HK-2 (cell line): Measurements from ENCODE around the gene PLXNA1.
A peak's percentile ranks its signal among the peaks of the same experiment; 100 is the strongest.

Experiments
- DNase-seq: peaks from one replicate; pipeline ENCODE4 v3.0.0-alpha.2; 2018; ENCODE audit not compliant: unreplicated experiment

Gene PLXNA1

DNA sequence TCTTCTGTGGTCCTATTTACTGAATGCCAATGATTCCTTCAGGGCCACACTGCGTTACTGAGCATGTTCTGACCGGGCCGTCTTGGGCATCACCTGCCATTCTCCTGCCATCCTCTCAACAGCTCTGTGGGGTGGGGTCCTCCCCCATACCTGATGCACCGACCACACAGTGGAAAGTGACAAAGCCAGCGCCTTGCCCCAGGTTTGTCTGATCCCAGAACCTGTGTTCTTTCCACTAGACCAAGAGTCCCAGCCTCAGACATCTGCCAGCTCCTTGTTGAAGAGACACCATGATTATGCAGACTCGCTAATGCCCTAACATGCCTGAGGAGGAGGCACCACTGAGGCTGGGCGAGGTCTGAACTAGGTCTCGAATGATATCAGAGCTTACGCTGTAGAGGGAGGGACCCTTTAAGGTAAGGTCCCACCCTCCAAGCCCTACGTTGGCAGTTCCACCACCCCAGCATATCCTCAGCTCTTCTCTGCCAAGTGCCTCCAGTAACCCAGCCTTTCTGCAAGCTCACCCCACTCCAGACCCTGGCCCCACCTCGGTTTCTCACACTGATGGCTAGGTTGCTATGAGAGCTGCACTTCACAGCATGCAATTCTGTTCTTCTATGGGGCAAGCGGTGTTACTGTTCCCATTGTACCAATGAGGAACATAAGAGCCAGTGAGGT lies 29.8 kb upstream of the PLXNA1 start:
- DNase-seq, result no peak

DNA sequence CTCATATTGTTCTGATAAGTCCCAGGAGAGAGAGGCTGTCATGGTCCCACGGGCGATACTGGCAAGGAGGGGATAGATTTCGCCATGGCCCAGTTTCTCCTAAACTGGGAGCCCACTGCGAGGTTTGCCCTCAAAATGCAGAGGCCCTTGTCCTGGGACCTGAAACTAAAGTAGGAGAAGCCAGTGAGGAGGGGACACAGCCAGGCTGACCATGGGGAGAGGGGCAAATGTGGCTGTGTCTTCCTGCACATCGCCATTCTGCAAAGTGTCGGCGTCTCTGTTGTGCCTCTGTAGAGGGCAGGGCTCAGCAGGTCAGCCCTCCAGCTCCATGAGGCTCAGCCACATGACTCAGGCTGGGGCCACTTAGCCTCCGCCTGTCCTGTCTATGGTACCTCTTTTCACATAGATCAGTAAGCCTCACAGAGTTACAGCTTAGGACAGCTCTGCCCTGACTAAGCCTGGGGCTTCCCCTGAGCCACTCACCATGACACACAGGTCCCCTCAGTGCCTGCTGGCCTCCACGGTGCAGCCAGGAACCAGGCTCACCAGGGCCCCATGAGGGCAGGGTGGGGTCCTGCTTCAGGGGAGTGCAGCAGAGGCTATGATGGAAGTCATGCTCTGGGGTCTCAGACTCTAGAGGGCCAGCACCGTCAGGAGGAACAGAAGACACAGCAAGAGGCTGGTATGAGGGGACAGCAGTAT lies 28.6 kb upstream of the PLXNA1 start:
- DNase-seq, result peak; percentile 69

DNA sequence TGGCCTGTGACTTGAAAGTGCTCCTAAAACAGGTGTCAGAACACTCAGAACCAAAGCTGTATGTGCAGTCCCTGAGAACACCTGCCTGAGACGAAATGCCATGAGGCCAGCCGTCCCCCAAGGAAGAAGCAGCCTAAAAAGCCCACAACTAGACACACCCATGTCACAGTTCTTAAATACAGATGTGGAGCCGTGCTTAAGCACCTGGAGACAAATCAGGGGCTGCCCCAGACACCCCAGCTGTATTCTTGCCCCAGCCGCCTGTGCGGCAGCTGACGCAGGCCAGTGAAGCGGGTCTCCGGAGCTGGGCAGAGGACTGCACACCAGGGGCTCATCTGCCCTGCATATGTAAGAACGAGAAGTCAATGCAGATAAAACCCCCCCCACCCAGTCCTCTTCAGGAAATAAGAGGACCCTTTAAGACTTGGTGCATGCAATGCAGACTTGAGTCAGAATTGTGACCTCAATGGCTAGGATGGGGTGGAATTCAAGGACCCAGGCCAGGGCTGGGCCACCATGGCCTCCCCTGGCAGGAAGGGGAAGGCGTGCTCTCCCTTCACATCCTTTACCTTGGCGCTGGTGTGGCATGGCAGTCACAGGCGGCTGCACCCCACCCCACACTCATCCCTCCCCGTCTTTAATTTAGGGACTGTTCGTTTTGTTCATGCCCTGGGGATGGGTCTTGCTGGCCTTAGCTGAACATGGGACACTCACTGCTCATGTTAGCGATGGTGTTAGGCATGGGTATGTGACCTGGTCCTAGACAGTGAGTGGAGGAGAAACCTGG lies 27.7 kb upstream of the PLXNA1 start:
- no peak for DNase-seq

DNA sequence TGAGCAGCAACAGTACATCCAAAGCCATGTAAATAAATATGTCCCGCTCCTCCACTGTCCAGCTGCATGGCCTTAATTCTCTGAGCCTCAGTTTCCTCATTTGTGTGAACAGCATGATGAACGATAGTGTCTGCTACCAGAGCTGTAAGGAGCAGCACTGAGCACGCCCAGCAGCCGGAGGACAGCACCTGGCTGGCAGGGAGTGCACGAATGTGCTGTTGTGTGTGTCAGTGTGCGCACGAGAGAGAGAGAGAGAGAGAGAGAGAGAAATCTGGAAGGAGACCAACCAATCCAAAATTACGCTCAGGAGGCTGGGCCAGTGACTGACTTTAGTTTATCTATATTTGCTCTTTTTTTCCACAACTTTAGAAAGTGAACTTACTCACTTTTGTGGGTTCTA lies 26.6 kb upstream of the PLXNA1 start:
- DNase-seq, result no peak

DNA sequence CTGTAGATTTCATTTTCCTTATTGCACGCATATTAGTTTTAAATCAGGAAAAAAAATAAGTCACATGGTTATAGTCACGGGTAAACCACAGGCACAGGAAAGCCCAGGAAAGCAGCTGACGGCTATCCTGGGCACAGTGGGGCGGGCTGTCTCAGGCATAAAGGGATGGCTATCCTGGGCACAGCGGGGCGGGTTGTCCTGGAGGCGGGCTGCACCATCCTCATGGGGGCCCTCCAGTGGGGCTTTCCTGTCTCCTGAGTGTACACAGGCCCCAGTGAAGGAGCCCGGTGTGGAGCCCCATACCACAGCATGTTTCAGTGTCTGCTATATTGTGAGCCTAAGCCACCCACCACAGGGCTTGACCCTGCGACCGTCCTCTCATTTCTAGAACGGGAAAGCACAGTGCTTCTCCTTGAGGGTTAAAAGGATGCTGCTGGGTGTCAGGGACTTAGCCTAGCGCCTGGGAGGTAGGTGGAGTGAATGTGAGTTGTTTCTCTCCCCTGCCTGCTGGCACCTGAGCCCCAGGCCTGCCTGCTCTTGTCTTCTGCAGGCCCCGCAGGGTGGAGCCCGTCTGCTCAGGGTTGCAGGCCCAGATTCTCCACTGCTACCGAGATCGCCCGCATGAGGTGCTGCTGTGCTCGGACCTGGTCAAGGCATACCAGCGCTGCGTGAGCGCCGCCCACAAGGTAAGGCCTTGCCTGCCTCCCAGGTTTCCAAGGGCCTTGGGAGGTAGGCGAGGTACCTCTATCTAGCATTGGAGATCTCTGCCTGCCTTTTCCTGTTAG lies 25.9 kb upstream of the PLXNA1 start:
- DNase-seq, result no peak

DNA sequence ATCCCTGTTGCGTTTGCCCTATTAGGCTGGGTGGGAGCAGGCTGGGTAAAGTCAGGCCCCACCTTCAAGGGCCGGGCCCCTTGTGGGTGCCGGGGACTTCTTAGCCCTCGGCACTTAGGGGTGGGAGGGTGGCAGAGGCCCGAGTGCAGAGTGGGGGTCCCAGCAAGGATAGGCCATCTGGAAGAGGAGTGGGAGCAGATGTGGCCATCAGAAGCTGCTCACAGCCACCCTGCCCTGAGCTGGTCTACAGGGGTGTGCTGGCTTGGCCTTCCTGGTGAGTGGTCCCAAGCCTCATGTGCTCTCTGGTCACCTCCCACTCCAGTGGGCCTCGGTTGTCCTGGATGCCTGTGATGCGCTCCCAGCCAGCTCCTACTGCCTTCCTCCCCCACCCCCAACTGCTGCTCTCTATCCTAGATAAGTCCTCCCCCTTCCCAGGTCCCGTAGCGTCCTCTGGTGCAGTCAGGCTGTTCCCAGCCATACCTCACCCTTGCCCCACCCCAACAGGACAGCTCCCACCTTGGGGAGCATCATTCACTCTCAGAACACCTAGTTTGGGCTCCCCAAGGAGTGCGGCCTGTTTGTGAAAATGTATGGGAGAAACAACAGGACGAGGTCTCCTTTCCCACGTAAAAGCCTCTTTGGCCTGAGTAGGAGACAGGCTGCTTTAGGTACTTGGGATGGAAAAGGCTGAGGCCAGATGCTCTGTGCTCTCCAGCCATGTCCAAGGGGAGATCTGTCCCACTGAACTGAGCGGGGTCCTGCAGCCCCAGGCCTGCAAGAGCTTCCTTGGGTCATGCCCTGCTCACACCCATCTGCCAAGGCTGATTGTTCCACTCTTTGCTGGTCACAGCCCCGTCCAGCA lies 24.9 kb upstream of the PLXNA1 start:
- DNase-seq, result no peak

DNA sequence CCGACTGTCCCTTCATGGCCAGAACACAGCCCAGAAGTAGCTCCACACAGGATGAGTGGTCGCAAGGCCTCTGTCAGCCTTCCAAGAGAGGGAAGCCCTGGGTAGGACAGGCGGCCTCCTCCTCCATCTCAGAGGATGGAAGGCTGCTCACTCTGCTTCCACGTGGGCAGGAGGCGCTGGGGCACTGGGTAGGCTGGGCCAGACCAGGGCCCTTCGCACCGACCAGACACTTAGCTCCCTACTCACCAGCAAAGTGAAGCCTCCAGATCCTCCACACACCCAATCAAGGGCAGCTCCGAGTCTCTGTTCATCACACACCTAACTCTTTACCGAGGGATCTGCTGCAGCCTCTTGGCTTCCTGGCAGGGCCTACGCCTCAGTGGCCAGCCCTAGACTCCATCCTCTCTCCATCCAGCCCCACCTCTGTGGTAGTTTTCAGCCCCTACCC lies 24.3 kb upstream of the PLXNA1 start:
- no peak for DNase-seq

DNA sequence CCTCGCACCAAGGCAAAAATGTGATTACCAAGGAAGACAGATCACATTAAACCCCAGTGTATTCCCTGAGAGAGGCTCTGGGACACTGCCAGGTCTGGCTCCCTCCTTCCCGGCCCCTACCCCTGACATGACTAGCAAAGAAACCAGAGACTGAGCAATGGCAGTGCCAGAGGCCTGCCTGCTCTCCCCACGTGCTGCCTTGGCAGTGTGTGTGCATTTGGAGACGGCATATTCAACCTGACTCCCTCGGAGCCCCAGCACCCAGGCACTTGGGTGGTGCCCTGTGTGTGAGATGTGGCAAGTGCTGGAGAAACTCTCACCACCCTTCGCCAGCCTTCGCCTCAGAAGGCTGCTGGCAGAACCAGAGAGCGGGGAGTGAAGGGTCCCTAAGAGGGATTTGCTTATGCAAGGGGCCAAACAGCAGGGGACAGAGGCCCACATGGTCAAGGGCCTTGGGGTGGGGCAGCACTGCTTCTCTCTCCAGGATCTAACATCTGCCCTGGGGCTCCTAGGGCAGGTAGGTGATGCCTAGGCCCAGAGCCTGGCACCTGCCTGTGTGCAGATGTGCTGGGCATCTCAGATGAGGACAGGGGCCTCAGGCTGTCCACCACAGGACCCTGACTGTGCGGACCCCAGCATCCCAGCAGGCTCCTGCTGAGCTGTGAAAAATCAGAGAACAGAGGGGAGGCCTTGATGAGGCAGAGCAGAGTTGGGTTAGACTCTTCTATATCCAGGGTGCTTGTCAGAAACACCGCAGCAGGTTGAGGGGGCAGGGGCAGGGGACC lies 23.6 kb upstream of the PLXNA1 start:
- no peak for DNase-seq

DNA sequence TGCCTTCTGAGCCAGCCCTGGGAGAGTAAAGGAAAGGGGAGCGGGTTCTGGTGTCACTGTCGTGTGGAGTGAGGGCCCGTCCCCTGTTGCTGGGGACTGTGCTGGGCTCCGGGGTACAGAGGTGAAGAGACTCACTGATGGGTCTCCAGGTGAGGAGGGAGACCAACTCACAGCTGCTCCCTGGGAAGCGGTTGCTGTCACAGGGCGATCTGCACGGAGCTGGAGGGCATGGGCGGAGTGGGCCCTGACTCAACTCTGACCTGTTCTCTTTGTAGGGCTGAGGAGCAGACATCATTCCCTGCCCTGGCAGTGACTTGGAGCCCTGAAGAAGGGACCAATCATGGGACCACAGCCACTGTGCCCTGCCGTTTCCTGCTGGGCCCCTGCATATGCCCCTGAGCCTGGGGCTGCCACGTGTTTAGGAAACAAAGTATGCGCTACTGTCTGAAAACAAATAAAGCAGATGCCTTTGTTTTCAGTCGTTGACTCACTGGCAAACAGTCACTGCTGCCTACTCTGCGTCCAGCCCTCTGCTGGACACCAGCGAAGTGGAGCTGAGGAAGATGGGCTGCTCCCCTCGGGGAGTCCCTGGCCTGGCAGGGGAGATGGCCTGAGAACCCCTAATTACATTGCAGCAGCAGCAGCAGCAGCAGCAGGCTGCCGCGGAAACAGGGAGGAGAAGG lies 22.9 kb upstream of the PLXNA1 start:
- DNase-seq, result no peak

DNA sequence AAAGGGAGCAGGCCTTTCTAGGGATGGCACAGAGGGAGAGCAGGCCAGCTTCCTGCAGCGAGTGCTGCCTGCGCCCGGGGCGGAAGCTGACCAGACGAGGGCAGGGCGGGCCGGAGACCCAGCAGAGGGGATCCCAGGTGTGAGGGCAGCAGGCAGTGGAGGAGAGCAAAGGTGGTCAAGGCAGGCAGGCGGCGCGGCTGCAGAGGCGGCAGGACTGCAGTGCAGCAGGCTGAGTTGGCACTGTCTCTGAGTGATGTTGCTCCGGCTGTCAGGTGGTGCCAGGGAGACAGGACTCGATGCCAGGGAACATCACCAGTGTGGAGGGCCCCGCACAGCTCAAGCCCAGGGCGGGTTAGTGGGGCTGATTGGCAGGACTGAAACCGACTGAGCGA lies 22.3 kb upstream of the PLXNA1 start:
- DNase-seq, result no peak

DNA sequence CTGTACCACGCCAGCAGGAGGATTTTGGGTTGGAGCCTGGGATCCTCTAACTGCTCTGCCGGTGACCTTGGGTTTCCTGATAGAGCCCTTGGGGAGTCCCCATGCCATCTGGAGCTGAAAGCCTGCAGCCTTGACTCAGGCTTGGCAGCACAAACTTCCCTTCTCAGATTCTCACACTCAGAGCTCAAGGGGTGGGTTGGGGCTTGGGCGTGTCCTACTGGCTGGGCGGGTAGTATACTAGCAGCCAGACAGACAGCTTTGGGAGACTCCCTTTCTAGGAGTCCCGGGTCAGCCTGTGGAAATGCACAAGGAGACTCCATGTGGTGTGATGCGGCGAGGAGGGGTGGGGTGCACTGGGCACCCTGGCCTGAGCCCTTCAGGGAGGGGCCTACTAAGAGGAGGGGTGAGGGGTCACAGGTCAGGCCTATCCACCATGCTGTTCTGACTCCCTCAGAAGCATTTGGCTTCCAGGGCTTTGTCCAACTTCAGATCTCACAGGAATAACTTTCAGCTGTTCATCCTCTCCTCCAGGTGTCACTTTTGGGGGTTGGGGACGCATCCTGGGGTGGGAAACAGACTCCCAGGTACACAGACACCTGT lies 21.6 kb upstream of the PLXNA1 start:
- no peak for DNase-seq

DNA sequence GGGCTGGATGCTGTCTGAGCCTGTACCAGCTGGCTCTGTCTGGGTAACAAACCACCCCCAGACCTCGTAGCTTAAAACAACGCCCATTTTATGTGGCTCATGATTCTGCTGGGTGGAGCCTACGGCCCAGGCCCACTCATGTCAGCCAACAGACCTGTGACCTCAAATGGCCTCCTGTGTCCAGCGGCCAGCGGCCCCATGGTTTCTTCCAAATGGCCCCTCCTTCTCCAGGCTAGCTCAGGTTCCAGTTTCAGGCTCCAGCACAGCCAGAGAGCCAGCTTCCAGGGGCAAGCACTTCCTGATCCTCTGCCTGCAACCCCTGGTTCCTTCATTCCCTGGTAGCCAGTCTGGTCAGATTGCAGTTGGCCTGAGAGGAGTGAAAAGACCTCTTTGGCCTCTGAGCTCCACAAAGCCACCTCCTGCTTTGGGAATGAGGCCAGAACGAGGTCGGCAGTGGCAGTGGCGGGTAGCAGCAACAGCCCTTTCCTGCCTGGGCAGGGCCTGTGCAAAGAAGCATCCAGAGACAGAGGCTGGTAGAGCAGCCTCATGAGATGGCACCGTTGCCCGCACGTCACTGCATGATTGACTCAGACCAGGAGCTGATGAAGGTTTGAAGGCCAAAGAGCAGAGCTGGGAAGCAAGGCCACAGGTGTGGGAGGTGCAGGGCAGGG lies 21.0 kb upstream of the PLXNA1 start:
- DNase-seq, result no peak

DNA sequence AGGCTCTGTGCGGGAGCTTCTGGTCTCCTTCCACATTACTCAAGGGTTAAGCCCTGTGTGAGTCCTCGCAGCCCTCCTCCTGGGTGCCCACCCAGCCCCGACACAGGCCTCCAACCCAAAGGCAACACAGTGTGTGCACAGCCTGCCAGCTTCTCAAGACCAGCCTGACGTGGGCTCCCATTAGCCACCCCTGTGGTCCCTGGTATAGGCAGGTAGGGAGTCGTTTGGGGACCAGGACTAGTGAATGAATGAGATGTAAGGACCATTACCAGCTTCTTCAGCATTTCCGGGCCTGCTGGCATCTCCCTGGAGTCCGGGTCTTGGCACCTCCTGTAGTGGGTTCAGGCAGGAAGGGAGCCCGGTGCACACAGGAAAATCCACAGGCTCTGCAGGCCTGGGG lies 20.2 kb upstream of the PLXNA1 start:
- no peak for DNase-seq

DNA sequence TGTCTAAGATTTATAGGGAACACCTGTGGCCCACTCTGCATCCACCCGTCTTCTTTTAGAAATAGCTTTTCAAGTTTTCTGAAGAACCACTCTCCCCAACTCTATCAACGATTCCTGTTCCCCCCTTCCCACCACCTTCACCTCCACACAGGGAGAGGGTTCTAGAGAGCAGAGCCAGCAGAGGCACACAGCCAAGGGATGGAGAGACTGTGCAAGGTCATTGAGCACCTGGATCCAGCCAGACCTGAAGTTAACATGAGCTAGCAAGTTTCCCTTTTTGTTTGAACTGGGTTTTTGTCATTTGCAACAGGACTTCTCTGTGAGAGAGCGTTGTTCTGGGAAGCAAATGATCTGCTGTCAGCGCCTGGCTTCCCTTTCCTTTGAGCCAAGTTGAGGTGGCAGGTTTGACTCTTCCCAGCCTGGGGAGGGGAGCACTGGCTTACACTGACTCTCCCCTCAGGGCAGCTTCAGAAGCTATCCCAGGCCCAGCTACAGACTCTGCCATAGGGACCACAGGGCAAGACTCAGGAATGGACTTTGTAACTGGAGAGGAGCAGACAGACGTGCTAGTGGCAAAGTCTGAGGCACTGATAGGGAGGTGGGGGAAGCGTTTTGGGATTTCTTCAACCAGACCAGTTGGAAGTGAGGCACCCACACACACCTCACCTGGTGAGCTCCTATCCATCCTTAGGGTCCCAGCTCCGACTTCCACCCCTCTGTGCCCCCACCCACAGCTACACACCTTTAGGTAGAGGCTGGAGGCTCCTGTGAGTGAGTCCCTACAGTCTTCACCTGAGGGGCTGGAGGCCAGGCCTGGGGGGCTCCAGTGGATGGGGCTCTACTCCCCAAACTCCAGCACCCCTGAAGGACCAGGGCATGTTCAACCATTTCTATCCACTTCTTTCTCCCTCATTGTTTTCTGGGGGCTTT lies 19.4 kb upstream of the PLXNA1 start:
- no peak for DNase-seq

DNA sequence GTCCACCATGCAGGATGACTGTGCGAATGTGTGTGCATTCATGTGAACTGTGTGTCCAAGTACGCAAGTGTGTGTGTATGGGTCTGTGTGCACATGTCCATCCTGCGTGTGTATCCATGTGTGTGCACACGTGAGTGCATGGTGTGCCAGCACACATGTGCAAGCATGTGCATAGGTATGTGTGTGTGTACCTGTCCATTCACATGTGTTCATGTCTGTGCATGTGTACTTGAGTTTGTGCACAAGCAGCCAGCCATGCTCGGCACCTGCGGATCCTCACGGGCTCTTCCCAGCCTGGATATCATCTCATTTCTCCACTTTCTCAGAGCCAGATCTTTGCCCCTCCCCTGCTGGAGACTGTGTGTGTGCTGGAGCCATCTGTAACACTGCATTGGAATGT lies 18.7 kb upstream of the PLXNA1 start:
- no peak for DNase-seq

DNA sequence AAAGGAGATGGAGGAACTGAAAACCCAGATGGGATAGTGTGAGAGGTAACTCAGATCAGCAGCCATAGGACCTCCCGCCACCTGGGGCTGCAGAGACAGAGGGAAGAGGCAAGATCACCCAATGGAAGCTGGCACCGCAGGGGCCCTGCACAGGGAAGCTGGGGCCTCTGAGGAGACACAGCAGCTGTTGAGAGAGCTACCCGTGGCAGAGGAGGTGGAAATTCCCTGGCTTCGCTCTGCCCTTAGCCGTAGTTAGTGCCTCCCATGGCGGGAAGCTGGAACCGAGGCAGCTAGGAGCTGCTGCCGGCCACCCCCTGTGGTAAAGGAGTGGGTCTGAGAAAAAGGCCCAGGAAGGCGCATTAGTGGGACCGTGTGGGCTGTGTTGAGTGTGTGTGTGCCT lies 18.0 kb upstream of the PLXNA1 start:
- no peak for DNase-seq

DNA sequence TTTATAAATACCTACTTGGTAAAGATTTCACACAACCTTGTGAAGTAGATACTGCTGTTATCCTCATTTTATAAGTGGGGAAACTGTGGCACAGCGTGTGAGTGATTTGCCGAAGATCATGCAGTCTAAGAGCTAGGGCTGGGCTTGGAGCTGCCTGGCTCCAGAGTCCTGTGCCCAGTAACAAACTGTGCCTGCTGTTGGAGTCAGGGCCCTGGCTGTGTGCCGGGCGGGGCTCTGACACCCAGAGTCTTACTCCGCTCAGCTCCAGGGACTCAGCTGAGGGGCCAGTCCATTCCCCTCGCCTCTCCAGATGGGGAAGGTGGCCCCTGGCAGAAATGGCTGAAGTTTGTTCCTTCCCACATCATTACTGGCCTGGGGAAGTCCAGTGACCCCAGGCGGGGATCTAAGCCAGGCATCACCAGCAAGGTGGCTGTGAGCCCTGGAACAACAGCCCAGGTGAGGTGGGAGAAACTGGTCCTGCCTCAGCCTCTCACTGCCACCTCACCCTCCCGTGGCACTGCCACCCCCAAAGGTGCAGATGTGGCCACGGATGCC lies 17.3 kb upstream of the PLXNA1 start:
- no peak for DNase-seq
